HepG2 (cell line): Measurements from ENCODE around the gene LHFPL2.

Experiments
- EZH2 ChIP-seq: conservative IDR thresholded peaks from 2 replicates; pipeline ENCODE4 v1.6.1; 2012; ENCODE audit warnings: mild to moderate bottlenecking, low read depth, low read length, moderate library complexity
- MAX ChIP-seq: IDR thresholded peaks from 2 replicates; pipeline ENCODE4 v1.6.1; 2012; ENCODE audit warnings: inconsistent platforms
- POLR2A ChIP-seq, 2 experiments: IDR thresholded peaks; 2 replicates each; pipeline ENCODE4 v1.6.1; 2011; ENCODE audit warnings: low read depth in 2 of 2, low read length in 2 of 2, mild to moderate bottlenecking in 1 of 2, moderate library complexity in 1 of 2; ENCODE audit not compliant: insufficient read depth in 1 of 2
- RNF2 ChIP-seq: fragments of 450-650 bp; conservative IDR thresholded peaks from 2 replicates; pipeline ENCODE4 v1.6.1; 2016; ENCODE audit warnings: low read depth
- TCF7L2 ChIP-seq: IDR thresholded peaks from 2 replicates; pipeline ENCODE4 v1.6.1; 2011; ENCODE audit warnings: mild to moderate bottlenecking, low read depth, low read length, moderate library complexity
- ZBTB21 ChIP-seq: sonication (generic); formaldehyde crosslinking; IDR thresholded peaks from 2 replicates; pipeline ENCODE4 v1.4.0; 2020; ENCODE audit warnings: missing genetic modification reagents
- ZNF281 ChIP-seq: sonication (generic); formaldehyde crosslinking; IDR thresholded peaks from 2 replicates; pipeline ENCODE4 v1.4.0; 2020; ENCODE audit warnings: missing genetic modification reagents, borderline replicate concordance
- ZNF430 ChIP-seq: sonication (generic); formaldehyde crosslinking; IDR thresholded peaks from 2 replicates; pipeline ENCODE4 v1.9.0; 2021; ENCODE audit warnings: mild to moderate bottlenecking, missing genetic modification reagents
- ZNF639 ChIP-seq: conservative IDR thresholded peaks from 2 replicates; pipeline ENCODE4 v1.6.1; 2018; ENCODE audit warnings: missing genetic modification reagents
- ZSCAN22 ChIP-seq: sonication (generic); formaldehyde crosslinking; IDR thresholded peaks from 2 replicates; pipeline ENCODE4 v1.4.0; 2020; ENCODE audit warnings: mild to moderate bottlenecking, missing genetic modification reagents

- no peak for TF ChIP-seq RNF2
- TF ChIP-seq TCF7L2: no peak
- no peak for TF ChIP-seq POLR2A (IDR thresholded peaks at IDR 0.05; ENCODE audit: insufficient read depth in 1 of 2, low read depth in 2 of 2, low read length in 2 of 2)
- TF ChIP-seq ZBTB21 (CRISPR knock-in tag): no peak
- no peak for TF ChIP-seq EZH2
- no peak for TF ChIP-seq ZNF639 (CRISPR knock-in tag)
- TF ChIP-seq MAX: no peak
- TF ChIP-seq ZNF281 (CRISPR knock-in tag): no peak
- TF ChIP-seq ZSCAN22: no peak
- no peak for TF ChIP-seq ZNF430 (CRISPR knock-in tag)
Observed at GRCh38 chr5:78521455-78521854, 127.1 kb downstream of the LHFPL2 start.
